Measurements from ENCODE around the gene ABCG1. TPM values are rescaled to one million over a fixed set of nuclear protein-coding genes. Genes with fewer than 3 reads are reported as not detected.

ABCG1 gene
- total RNA-seq, 3 donors from 2014 or later, result 10.6 to 26.2 (median 23.7) TPM

DNA sequence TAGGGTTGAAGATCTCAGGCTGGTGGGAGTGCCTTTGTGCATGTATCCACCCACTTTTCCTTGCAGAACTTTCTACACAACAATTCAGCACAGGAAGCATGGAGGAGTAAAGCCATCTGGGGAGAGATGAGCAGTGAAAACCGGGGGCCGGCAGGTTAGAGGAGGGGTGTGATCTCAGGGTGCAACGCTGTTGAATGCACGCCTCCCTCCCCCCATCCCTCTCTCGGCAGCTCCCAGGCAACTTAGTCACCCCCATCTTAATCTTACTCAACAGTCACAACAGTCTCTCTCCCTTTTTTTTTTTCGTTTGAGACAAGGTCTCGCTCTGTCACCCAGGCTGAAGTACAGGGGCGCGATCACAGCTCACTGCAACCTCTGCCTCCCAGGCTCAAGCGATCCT, 16.6 kb upstream of the ABCG1 start:
- Histone ChIP-seq H3K9me3 (no peaks in the 10 kb centered on the region), H3K4me3 (no peak overlapping the region), H3K27me3 (no peaks in the 10 kb centered on the region), H3K4me1 (peaks cover 4 to 10% of the 10 kb centered on the region in 2 donors), H3K36me3 (no peaks in the 10 kb centered on the region), H3K27ac (no peak overlapping the region)
- TF ChIP-seq POLR2AphosphoS5 (IDR thresholded peaks at IDR 0.05) (no peak), POLR2A (IDR thresholded peaks at IDR 0.05) (no peak)
- TF ChIP-seq, protein P1, sequence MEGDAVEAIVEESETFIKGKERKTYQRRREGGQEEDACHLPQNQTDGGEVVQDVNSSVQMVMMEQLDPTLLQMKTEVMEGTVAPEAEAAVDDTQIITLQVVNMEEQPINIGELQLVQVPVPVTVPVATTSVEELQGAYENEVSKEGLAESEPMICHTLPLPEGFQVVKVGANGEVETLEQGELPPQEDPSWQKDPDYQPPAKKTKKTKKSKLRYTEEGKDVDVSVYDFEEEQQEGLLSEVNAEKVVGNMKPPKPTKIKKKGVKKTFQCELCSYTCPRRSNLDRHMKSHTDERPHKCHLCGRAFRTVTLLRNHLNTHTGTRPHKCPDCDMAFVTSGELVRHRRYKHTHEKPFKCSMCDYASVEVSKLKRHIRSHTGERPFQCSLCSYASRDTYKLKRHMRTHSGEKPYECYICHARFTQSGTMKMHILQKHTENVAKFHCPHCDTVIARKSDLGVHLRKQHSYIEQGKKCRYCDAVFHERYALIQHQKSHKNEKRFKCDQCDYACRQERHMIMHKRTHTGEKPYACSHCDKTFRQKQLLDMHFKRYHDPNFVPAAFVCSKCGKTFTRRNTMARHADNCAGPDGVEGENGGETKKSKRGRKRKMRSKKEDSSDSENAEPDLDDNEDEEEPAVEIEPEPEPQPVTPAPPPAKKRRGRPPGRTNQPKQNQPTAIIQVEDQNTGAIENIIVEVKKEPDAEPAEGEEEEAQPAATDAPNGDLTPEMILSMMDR (IDR thresholded peaks at IDR 0.05), result no peak
- no peak for DNase-seq (ENCODE audit: low spot score in 2 of 2)
- intact Hi-C loops (cut with DNase I; ENCODE audit: low total_unique reads), result no loop called here

DNA sequence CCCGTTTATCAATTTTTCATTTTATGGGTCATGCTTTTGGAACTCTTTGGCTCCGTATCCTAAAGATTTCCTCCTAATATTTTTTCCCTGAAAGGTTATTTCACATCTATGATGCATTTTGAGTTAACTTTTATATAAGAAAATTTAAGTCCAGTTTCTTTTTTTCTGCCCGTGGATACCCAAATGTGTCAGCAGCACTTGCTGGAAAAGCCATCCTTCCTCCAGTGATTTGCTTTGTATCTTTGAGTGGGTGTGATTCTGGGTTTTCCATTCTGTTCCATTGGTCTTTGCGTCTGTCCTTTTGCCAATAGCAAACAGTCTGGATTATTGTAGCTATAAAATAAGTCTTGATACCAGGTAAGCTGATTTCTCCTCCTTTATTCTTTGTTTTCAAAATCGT, 15.6 kb upstream of the ABCG1 start:
- no peaks in the 10 kb centered on the region for H3K36me3 ChIP-seq
- no peak for TF ChIP-seq POLR2AphosphoS5 (IDR thresholded peaks at IDR 0.05)
- TF ChIP-seq, protein P1 (IDR thresholded peaks at IDR 0.05), result no peak
- no peak for TF ChIP-seq POLR2A (IDR thresholded peaks at IDR 0.05)
- no peaks in the 10 kb centered on the region for H3K9me3 ChIP-seq
- intact Hi-C loops (cut with DNase I; ENCODE audit: low total_unique reads), result no loop called here
- H3K27me3 ChIP-seq, result no peaks in the 10 kb centered on the region
- DNase-seq (ENCODE audit: low spot score in 2 of 2), result no peak
- no peak overlapping the region for H3K4me3 ChIP-seq
- no peak overlapping the region for H3K27ac ChIP-seq
- peaks cover 4 to 10% of the 10 kb centered on the region in 2 donors for H3K4me1 ChIP-seq

DNA sequence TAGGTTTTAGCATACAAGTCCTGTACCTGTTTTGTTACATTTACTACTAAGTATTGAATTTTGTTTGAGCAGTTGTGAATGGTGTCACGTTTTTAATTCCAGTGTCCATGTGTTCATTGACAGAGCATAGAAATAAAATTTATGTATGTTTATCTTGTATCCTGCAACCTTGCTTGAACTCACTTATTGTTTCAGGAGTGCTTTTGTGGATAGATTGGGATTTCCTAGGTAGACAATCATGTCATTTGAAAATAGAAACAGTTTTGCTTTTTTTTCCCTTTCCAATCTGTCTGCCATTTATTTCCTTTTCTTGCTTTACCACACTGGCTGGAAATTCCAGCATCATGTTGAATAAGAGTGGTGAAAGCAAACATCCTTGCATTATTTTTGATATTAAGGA, 15.0 kb upstream of the ABCG1 start:
- peaks cover 4 to 10% of the 10 kb centered on the region in 2 donors for H3K4me1 ChIP-seq
- no peaks in the 10 kb centered on the region for H3K9me3 ChIP-seq
- intact Hi-C loops (cut with DNase I; ENCODE audit: low total_unique reads), result no loop called here
- H3K27ac ChIP-seq, result no peak overlapping the region
- DNase-seq (ENCODE audit: low spot score in 2 of 2), result no peak
- no peaks in the 10 kb centered on the region for H3K36me3 ChIP-seq
- H3K4me3 ChIP-seq, result no peak overlapping the region
- TF ChIP-seq, protein P1 (IDR thresholded peaks at IDR 0.05), result no peak
- TF ChIP-seq POLR2AphosphoS5 (IDR thresholded peaks at IDR 0.05), result no peak
- TF ChIP-seq POLR2A (IDR thresholded peaks at IDR 0.05), result no peak
- H3K27me3 ChIP-seq, result no peaks in the 10 kb centered on the region

DNA sequence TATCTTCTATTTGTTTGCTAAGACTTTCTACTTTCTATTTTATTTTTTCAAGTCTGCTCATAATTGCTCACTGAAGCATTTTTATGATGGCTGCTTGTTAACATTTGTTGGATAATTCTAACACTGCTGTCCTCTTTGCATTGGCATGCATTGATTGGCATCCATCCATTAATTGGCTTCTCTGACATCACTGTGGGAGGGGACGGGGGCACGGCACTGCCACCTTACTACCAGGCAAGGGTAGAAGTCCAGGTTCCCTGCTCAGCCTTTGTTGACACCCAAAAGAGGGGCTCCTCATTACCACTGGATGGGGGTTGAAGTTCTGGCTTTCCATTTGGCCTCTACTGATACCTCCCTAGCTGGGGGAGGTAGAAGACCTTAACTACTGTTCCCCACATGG, 11.5 kb upstream of the ABCG1 start:
- Histone ChIP-seq H3K36me3 (no peaks in the 10 kb centered on the region), H3K27ac (no peak overlapping the region), H3K4me1 (no peaks in the 10 kb centered on the region), H3K4me3 (no peak overlapping the region), H3K27me3 (no peaks in the 10 kb centered on the region), H3K9me3 (no peaks in the 10 kb centered on the region)
- no peak for DNase-seq (ENCODE audit: low spot score in 2 of 2)
- intact Hi-C loops (cut with DNase I; ENCODE audit: low total_unique reads), result no loop called here
- TF ChIP-seq POLR2A (IDR thresholded peaks at IDR 0.05), result no peak
- no peak for TF ChIP-seq POLR2AphosphoS5 (IDR thresholded peaks at IDR 0.05)
- TF ChIP-seq, protein P1 (IDR thresholded peaks at IDR 0.05), result no peak

DNA sequence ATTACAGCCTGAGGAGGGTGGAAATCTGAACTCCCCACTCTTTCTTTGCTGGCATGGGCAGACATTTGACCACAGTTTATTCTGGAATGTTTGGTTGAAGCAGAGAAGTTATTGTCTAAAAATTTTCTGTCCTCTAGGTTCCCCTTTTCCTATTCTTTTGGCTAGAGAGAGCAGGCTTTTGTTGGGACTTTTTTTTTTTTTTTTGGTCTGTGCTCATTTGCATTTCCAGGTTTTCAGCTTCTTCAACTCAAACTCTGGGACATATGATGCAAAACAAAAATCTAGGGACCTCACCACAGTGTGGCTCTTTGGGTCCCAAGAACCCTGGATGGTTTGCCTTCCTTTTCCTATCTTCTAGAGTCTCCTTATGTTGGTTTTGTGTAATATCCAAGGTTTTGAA, 10.9 kb upstream of the ABCG1 start:
- TF ChIP-seq POLR2AphosphoS5 (IDR thresholded peaks at IDR 0.05), result no peak
- TF ChIP-seq POLR2A (IDR thresholded peaks at IDR 0.05), result no peak
- TF ChIP-seq, protein P1 (IDR thresholded peaks at IDR 0.05), result no peak
- H3K27ac ChIP-seq, result no peak overlapping the region
- no peaks in the 10 kb centered on the region for H3K27me3 ChIP-seq
- H3K9me3 ChIP-seq, result no peaks in the 10 kb centered on the region
- no peak for DNase-seq (ENCODE audit: low spot score in 2 of 2)
- no peak overlapping the region for H3K4me3 ChIP-seq
- intact Hi-C loops (cut with DNase I; ENCODE audit: low total_unique reads), result no loop called here
- no peaks in the 10 kb centered on the region for H3K36me3 ChIP-seq
- H3K4me1 ChIP-seq, result no peaks in the 10 kb centered on the region
